Measurements from ENCODE around the gene TAS2R16.
"Not testable (repeated sequence)": the region's sequence is repeated elsewhere in the genome, so short reads cannot be mapped to it uniquely, and the experiment has no call there.

TAS2R16 gene

GRCh38 chr7:122970740-122971725 is 24.5 kb downstream of the TAS2R16 start:
- no peak for DNase-seq

- DNase-seq, result no peak
These were observed 27.1 kb downstream of the TAS2R16 start for GRCh38 chr7:122968389-122968788.

GRCh38 chr7:122965306-122965705 is 30.2 kb downstream of the TAS2R16 start:
- no peak for DNase-seq

- DNase-seq, result not testable (repeated sequence)
These were observed 41.8 kb downstream of the TAS2R16 start for GRCh38 chr7:122953678-122954077.

- DNase-seq, result no peak
These were observed 44.5 kb downstream of the TAS2R16 start for GRCh38 chr7:122951006-122951405.

GRCh38 chr7:122949186-122949585 is 46.3 kb downstream of the TAS2R16 start:
- no peak for DNase-seq
